HG02884 (cell line): ENCODE measurements around the gene MYO18A.

Experiments
- ATAC-seq: cut with Tn5 transposase; IDR thresholded peaks from one replicate; pipeline ENCODE4 v1.9.1; 2021; ENCODE audit warnings: mild to moderate bottlenecking, moderate library complexity; ENCODE audit not compliant: unreplicated experiment

The MYO18A gene

DNA sequence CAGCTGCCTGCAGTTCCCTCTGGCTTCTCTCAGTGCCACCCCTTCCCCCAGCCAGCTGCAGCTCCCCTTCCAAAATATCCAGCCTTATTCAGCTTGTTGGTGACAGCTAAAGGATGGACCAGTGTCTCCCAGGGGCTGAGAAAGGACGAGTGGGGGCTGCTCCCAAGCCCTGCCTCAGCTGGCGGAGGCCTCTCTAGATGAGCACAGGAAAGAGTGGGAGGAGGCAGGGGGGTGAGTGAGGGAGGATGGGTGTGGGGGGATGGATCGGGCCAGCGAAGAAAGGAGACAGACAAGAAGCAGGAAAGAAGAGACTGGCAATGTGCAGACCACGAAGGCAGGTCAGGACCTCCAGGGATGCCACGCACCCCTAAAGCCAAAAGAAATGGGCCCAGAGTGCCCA lies 119.7 kb downstream of the MYO18A start:
- no peak for ATAC-seq

DNA sequence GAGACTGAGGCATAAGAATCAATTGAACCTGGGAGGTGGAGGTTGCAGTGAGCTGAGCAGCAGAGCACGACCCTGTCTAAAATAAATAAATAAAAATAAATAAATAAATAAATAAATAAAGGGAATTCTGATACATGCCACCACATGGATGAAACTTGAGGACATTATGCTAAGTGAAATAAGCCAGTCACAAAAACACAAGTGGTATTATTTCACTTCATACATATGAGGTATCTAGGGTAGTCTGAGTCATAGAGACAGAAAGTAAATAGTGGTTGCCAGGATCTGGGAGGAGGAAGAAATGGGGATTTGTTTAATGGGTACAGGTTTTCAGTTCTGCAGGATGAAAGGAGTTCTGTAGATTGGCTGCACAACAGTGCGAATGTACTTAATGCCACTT lies 120.9 kb downstream of the MYO18A start:
- ATAC-seq = no peak

DNA sequence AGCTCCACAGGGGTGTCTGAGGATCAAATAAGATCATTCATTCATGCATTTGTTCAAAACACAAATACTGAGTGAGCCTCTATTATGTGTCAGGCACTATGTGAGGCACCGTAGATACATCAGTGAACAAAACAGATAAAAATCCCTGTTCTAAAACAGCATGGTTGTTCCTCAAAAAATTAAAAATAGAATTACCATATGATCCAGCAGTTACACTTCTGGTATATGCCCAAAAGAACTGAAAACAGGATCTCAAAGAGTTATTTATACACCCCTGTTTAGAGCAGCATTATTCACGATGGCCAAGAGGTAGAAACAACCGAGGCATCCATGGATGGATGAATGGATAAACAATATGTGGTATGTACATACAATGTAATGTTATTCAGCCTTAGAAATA lies 121.8 kb downstream of the MYO18A start:
- ATAC-seq = no peak

- no peak for ATAC-seq
Measured at GRCh38 chr17:29057361-29057760, 122.8 kb downstream of the MYO18A start.

DNA sequence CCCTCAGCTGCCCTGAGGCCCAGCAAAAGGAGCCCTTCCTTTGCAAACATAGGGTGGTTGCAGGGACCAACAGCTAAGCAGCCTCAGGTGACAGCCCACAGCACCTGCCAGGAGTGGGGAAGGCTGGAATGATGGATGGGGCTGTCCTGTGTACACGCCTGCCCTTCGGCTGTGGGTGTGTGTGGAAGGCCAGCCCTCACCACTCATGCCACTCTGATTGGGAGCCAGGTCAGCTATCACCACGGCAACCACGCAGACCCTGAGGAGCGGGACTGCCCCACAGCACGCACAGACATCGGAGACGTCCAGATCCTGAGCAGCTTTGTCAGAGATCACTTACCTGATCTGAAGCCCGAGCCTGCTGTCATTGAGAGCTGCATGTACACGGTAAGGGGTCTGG lies 125.4 kb downstream of the MYO18A start:
- no peak for ATAC-seq

DNA sequence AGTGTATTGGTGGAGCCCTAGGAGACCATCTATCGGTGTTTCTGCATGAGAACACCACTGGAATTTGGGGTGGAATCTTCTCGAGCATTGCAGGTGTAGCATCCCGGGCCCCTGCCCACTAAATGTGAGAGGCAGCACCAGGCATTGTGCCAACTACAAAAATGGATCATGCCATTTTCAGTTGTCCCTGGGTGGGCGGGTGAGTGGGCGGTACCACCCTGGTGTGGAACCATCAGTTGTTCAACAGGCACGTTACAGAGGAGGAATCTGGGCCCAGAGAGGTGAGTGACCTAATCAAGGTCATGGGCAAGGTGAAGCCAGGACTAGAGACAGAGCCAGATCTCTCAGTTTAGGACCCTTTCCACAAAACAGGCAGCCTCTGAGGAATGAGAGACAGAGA lies 128.5 kb downstream of the MYO18A start:
- no peak for ATAC-seq

DNA sequence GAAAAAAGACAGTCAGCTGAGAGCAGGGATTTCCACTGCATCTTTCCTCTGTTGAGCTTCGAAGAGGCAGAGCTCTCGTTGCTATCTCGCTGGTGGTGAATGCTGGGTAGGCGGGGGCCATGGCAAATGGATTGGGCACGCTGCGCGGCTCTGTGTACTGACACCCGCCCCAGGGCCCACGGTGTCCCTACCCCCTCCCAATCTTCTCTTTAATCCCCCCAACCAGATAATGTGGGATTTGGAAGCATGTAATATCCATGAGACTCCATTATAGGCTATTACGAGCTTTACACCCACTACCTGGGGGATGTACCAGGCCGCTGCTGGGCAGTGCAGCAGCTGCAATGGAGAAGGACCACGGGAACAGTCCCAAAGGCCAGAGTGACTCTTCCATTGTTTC lies 129.0 kb downstream of the MYO18A start:
- ATAC-seq = no peak

GRCh38 chr17:29050176-29050575 lies 130.0 kb downstream of the MYO18A start:
- no peak for ATAC-seq

DNA sequence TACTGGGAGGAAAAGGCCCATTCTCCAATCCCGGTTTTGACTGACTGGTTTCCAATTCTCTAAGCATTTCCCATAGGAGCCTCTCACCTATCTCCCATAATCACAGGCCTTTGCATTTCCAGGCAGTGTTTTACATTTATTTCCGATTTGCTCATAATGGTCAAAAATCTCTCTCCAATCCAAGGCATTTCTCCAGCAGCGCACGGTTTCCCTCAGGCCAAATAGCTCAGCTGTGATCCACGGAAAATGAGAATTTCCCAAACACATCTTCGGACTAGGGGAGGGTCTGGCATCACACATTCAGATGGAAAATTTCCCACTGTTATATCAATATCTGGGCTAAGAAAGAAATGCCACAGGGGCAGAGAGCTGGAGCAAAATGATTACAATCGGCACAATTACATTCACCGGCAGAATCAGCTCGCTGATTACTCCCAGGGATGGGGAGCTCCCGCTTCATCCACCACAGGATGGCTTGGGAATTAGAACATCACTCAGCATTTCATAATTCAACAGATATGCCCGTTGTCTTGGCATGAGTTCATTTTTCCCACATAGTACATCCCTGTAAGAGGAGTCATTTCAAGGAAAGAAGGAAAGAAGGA lies 130.6 kb downstream of the MYO18A start:
- no peak for ATAC-seq

DNA sequence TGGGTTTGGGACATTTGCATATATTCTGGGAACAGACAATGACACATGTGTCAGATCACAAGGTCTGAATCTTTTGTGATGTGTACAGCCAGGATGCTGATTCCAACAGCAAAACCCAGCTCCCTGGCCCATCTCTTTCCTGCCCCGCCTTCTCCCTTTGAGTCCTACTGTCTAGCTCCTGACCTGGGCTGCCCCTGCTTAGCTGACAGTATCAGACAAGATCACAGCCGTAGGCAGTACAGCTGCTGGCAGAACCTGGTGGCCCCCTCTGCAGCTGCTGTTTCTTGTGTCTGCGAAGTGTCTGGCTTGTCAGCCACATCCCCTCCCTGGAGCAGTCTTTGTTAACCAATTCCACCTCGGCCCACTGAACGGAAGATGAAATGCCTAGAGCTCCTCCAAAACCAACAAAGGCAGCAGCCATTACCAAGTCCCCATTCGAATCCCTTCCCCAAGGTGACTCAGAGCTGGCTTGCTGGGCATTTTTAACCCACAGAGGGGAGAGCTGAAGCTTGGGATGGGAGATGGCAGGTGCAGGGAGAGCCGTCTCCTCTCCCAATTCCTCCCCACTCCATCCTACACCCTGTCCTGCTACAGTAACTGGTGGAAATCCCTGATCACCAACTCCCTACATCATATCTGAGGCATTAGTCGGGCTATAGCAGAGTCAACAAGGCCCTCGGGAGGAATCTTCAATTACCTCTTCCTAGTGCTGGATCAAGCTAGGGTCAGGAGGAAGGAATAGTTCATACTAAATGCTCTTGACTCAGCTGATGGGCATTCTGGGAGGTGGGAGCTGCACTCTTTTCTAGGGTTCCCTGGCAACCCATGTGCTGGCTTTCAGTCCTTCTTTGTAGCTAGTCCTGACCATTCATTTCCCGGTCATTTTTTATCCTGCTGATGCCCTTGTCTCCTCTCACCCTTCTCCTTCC lies 131.5 kb downstream of the MYO18A start:
- ATAC-seq = no peak

DNA sequence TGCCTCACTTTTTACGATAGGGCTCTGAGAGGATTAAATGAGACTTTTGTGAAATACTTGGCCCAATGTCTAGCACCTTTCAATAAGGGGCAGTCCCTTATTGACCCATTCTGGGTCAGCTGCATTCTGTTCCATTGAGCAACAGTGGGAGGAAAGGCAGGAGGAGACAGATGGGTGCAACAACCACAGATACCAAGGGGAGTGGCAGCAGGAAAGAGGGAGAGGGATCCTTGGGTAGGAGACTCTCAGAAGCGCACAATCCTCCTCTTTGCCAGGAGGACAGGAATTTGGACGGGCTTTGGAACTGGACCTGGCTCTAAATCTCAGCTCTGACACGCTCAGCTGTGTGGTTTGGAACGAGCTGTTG lies 133.7 kb downstream of the MYO18A start:
- ATAC-seq = no peak

DNA sequence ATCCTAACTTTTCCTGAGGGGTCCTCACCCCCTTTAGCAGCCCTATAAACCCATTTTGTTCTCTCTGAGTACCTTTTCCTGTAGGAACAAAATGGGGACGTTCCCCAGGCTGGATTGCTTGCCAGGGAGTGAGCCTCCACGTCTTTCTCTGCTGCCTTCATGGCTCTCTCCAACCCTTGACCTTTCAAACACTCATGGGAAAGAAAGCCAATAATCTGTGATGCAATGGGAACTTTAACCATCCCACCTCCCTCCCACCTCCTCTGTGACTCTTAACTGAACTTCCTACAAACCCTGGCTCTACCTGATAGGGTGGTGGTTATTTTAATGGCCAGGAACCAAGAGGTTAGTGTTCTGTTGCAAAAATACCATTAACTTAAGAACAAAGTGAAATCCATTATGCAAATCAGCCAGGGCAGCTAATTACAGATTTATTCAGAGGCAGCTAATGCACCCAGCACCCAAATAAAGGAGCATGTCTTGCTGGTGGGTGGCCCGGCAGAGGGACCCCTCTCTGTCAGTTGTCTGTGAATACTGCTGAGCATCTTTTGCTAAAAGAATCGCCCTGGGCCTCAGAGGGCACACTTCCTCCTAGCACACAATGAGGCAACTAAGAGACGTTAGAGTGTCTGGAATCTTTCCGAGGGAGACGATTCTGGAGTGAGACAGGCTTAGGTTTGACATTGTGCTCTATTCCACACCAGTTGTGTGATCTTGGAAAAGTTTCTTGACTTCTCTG lies 134.3 kb downstream of the MYO18A start:
- ATAC-seq = no peak

GRCh38 chr17:29045026-29045425 lies 135.2 kb downstream of the MYO18A start:
- no peak for ATAC-seq

- ATAC-seq = no peak
Measured at GRCh38 chr17:29043539-29044145, 136.6 kb downstream of the MYO18A start.

DNA sequence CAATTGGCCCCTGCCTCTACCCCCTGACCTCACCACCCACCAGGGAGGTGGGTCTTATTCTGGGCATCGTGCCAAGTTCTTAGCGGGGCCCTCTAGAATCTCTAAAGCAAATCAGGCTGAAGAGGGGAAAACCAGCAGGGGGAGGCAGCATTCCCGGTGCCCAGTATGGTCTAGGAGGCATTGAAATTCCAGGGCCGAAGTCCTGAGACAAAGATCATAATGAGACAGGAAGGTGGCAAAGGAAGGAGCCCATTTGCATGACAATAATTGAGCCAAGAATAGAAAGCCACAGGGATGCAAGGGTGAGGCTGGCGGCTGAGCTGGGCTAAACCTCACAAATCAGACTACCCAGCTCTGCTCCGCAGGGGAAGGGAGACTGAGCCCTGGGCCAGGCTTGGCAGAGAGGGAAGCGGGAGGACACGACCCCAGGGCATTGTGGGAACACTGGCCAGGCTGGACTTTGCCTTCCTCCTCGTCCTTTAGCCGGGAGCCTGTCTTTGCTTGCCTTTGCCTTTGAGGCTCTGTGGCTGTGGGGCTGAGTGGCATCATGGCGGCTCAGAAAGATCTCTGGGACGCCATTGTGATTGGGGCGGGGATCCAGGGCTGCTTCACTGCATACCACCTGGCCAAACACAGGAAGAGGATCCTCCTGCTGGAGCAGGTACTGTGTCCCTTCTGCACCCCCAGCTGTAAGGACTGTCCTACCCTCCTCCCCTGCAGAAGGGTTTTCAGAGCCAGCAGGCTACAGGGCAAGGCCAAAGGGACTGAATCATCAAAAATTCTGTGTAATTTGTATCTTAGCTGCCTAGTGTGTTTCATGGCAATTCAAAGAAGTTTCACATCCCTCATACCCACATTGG lies 137.3 kb downstream of the MYO18A start, which contains the start of gene PIPOX:
Gene PIPOX, plus strand, starts transcription at position 463 of the 860 bp plus-strand sequence. Its CDS starts 85 bp downstream, at position 548.
- no peak for ATAC-seq

DNA sequence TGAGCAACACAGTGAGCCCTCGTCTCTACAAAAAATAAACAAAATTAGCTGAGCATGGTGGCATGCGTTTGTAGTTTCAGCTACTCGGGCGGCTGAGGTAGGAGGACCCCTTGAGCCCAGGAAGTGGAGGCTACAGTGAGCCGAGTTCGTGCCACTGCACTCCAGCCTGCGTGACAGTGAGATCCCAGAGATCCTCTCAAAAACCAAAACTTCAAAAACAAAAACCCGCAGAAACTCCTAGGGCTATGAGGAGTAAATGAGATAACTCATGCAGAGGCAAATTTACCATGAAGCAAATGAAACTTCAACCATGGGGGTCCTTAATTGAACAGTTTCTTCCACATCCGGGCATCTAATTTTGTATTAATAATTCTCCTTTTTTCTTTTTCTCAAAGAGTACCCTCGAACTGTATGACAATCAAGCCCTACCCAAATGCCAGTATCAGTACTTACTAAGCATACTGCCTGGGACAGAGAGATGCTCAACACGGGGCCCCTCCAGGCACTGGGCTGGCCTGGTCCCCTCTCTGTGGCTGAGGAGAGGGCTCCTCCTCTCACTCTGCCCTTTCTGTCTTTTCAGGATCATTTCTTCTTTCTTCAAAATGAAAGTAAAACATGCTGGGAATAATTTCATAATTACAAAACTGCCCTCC lies 138.0 kb downstream of the MYO18A start:
- no peak for ATAC-seq

- no peak for ATAC-seq
Measured at GRCh38 chr17:29041571-29041970, 138.6 kb downstream of the MYO18A start.

GRCh38 chr17:29041091-29041490 lies 139.1 kb downstream of the MYO18A start:
- no peak for ATAC-seq

GRCh38 chr17:29039764-29040598 lies 140.2 kb downstream of the MYO18A start:
- no peak for ATAC-seq
